HPDE6-E6E7 (cell line): ENCODE data around the gene TRRAP.

Experiments used
- DNase-seq: peaks from one replicate; pipeline ENCODE4 v3.0.0; 2011; ENCODE audit warnings: missing footprints; ENCODE audit errors: extremely low spot score

TRRAP gene

DNA sequence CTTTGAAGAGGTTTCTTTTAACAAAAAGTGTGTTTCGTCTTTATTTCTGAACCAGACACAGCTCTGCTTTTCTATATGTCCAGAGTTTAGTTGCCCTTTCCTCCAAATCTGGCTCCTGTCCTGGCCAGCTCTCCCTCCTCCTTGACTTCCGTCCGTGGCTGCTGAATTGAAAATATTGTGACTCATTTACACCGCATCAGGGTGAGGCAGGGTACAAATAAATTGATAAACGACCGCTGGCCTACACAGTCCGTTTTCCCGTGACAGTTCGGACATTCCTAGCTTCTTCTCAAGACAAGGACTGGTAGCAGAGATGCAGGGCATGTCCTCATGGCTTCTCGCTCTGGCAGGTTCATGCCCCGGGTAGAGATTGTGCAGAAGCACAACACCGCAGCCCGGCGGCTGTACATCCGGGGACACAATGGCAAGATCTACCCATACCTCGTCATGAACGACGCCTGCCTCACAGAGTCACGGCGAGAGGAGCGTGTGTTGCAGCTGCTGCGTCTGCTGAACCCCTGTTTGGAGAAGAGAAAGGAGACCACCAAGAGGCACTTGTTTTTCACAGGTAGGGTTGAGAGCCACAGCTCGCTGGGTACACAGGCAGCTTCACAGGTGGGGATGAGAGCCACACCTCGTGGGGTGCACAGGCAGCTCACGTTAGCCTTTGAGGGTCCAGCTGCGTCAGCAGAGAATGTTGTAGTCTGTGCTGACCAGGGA, 126.6 kb downstream of the TRRAP start:
- no peak for DNase-seq

DNA sequence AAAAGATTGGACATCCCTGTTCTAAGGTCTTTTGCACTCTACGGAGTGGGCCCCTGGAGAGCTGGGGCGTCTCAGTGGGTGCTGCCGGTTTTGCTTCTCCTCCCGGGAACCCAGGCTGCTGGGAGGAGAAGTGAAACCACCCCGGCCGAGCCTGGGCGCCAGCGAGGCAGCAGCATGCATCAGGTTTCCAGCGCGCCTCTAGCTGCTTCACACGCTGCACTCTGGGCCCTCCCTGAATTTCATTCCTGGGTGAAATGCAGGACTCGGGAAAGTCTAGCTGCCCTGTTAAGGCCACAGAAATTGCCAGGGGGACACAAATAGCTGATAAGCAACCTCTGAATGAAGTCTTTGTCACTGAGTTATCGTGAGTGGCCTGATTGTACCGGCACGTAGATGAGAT, 127.4 kb downstream of the TRRAP start:
- no peak for DNase-seq

DNA sequence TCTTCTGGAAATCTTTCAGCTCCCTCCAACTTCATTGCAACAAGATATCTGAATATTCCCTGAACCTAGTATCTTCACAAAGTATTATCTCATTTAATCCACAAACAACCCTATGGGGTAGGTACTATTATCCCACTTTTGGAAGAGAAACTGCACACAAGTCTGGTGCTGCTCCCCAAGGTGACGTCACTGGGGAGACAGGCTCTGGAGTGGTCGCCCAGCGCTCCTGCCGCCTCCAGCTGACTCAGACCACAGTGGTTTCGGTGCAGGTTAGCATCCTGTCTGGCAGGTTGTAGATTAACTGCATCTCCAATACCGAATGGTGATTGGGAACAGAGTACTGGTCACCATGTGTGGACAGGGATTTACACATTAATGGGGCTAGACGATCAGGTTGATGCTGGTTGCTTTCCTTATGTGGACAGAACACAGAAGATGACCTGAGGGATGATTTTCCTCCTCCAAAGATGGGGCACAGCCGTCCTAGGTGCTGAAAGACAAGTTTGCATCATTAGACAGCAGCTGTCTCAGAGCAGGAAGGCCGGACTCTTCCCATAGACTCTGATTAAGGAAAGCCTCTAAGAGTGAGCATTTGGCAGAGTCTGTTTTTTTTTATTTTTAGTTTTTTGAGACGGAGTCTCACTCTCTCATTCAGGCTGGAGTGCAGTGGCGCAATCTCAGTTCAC, 128.6 kb downstream of the TRRAP start:
- no peak for DNase-seq

DNA sequence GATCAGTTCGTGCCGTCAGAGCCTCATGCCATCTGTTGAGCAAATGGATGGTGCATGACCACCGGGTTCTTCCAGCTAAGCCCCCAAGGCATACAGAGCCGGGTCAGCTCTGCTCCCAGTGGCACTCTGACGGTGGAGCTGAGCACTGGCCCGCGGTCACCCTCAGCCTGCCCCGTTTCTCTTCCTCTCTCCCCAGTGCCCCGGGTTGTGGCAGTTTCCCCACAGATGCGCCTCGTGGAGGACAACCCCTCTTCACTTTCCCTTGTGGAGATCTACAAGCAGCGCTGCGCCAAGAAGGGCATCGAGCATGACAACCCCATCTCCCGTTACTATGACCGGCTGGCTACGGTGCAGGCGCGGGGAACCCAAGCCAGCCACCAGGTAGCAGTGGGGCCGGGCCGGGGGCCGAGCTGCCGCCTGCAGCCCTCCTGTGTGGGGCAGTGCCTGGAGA, 129.9 kb downstream of the TRRAP start:
- DNase-seq: no peak

DNA sequence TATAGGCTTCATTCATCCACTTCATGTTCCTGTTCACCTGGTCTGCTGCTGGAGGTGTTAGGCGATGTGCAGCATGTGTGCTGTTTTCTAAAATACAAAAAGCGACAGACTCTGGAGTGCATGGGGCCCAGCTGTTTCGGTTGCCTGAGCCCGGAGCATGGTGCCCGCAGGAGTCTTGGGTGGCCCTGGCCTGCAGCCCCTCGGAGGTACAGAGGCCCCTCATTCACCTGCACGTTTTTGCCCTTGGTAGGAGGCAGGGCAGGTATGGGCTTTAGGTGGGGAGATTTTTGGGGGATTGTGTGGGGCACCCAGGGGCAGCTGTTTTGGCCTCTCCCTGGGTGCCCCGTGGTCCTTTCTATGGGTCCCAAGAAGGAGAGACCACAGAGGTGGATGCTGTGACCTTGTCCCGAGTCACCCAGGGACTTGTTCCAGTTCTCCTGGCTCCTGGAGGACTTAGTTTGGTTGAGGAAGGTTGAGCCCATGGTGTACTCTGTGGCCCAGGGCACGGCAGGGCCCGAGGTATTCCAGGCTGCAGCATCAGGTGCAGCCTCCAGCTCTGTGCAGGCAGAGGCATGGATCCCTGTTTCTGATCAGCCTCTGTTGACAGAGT, 130.7 kb downstream of the TRRAP start:
- DNase-seq: no peak

DNA sequence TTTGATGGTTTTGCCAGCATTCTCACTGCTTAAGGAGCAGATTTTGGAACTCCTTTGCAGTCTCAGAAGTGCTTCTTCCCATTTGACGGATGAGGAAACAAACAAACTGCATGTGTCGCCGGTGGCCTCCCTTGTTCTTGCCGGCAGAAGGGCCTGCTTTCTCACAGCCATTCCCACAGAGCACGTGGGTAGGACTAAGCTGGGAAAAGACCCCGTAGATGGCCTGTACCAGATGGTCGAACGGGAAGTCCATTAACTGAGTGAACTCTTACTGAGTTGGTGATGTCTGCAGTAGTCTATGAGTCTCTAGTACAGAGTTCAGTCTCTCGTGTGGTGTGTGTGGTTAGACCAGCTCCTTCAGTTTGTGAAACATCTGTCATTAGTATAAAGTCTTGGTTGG, 131.9 kb downstream of the TRRAP start:
- DNase-seq: no peak

DNA sequence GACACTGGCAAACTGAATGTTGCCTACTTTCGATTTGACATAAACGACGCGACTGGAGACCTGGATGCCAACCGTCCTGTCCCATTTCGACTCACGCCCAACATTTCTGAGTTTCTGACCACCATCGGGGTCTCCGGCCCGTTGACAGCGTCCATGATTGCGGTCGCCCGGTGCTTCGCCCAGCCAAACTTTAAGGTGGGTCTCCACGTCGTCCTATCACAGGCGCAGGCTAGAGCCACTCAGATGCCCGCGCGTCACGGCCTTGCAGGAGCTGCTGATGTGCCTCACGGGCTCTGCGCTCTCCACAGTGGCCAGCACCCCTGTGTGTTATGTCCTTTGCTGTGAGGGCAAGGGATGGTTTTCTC, 133.0 kb downstream of the TRRAP start:
- DNase-seq: no peak

DNA sequence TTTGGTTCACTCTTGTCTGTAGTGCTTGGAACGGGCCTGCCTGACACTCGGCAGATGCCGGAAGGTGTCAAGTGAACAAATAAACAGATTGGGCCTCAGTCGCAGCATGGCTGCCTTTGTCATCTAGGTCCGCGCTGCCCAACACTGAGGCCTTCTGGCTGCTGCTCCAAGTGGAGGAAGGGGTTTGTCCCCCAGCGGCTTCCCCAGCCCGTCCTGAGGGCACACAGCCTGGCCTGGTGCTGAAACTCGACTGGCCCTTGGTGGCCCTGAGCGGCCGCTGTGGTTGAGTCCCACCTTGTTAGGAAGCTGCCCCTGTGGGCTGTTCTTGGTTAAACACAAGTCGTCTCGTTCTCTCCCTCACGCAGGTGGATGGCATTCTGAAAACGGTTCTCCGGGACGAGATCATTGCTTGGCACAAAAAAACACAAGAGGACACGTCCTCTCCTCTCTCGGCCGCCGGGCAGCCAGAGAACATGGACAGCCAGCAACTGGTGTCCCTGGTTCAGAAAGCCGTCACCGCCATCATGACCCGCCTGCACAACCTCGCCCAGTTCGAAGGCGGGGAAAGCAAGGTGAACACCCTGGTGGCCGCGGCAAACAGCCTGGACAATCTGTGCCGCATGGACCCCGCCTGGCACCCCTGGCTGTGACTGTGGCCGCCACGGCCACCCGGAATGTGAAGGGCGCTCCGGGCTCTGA, 133.5 kb downstream of the TRRAP start:
- no peak for DNase-seq

DNA sequence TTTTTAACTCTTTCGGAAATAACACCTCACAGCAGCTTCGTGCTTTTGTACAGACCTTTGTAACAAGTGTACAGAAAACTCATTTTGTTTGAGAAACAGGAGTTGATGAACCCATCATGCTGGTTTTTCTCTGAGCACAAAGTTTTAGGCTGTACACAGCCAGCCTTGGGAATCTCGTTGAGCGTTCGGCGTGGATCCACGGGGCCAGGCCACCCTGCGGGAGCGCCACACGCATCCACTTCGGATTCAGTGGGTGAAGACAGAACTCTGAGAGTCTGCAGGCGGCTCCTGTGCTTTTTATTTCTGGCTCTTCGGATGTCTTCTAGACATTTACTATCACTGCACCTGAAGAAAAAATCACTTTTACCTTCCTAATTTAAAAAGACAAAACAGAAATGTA, 134.4 kb downstream of the TRRAP start:
- DNase-seq: no peak

DNA sequence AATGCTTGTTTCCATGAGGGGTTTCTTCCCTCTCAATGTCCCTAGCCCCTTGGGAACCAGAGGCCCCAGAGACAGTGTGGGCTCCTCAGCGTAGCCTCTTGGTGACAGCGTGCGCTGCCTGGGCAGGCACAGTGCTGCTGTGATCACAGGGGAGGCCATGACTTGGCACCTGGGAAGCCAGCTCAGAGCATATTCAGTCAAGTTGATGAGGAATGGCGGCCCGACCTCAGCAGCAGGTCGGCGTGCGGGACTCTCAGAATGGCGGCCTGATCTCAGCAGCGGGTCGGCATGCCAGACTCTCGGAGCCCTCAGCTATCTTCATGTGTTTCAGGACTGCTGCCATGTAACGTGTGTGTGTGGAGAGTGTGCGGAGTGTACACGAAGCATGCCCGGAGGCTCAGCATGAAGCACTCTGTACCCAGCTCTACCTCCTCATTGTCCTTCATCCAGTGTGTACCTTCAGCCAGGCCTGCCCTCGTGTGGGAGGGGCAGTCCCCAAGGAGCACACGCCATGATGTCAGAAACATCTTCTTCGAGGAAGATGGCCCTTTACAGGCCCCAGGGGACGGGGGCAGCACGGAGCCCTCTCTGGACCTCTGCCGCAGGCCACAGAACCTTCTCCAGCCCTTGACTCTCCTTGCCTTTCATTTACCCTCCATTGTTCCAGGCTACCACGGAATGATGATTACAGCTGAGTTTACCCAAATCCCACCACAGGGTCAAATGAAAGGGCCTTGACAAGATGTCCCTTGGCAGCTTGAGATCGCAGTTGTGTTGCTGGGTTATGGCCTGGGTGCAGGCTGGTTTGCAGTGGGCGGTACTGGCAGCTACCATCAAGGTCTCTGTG, 135.2 kb downstream of the TRRAP start:
- no peak for DNase-seq

DNA sequence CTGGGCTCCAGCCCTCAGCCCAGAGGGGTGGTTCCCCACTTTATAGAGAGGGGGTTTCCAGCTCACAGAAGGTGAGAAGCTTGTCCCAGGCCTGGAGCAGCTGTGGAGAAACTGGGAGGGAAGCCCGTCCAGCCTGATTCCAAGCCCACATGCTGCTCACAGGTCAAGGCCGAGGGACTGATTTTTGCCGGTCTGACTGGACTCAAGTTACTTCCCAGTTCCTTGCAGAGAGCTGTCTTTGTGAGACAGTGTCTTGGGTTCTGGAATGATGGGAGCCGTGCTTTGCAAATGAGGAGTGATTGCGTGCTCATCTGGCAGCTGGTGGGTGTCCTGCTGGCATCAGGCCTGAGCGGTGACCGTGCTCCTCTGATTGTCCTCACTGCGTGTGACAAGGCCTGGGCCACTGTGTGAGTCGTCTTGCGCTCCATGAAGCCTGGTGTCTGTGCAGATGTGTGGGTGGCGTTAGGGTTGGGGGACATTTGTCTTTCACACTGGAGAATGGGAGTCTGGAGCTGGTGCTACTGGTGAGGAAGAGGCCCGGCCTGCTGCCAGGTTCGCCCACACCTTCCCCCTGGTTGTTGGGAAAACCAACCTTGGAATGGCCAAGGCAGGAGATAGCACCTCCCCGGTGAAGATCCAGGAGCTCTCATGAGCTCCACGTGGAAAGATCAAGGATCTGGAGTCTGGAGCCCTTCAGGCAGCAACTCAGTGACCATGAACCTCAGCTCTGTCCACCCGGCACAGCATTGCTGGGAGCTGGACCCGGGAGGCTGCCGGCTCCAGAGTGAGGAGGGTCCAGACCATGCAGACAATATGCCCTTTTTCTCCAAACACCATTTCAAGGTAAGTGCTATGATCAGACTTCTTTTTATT, 136.0 kb downstream of the TRRAP start:
- no peak for DNase-seq

DNA sequence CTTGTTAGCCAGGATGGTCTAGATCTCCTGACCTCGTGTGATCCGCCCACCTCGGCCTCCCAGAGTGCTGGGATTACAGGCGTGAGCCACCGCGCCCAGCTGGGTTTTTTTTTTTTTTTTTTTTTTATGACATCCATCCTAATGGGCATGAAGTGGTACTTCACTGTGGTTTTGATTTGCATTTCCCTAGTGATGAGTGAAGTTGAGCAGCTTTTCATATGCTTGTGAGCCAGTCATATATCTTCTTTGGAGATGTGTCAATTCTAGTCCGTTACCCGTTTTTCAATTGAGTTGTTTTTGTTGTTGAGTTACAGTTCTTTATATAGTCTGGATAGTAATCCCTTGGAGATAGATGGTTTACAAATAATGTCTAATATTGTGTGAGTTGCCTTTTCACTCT, 137.9 kb downstream of the TRRAP start:
- DNase-seq: no peak

DNA sequence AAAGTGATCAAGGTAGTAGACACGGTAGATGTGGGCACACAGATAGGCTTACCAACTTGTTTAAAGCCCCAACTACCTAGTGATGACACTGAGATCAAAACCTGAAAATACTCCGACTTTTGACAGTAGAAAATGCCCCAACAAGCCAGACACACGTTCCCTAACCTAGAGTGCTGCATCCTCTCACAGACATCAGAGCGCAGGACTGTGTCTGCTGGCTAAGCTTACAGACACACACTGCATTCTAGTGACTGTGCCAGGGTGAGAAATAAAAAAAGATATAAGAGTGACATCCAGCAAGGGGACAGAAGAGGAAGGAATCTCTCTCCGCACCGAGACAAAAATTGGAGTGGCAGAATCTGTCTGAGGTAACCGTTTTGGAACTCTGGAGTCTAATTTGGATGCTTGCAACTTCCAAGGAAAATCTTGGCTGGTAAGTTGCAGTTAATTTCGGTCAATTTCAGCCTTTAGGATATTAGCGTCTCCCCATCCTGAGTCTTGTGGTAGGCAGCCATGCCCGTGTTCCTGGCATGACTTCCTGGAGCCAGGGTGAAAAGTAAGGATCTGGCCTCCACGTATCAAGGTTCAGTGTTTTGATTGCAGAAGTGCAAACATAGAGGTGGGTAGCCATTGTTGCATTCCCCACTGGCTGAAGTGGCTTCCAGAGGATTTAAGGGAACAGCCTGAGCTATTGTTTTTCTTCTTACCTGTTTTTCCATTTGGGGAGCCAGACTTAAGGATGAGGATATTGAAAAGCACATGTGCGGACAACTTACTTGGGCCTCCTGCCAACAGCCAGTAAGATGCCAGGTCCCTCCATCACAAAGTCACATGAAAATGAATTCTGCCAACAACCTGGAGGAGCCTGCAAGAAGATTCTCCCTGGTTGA, 141.4 kb downstream of the TRRAP start:
- no peak for DNase-seq

DNA sequence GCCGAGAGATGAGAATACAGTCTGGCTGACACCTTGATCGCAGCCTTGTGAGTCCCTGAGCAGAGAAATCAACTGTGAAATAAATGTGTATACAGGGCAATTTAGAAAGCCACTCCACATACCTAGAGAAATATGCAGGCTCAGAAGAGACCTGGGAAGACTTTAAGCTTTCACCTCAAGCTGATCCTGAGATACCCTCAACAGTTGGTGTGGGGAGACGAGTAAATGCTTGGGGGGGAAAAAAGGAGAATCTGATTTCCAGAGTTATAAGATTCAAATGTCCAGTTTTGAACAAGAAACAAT, 142.0 kb downstream of the TRRAP start:
- no peak for DNase-seq

DNA sequence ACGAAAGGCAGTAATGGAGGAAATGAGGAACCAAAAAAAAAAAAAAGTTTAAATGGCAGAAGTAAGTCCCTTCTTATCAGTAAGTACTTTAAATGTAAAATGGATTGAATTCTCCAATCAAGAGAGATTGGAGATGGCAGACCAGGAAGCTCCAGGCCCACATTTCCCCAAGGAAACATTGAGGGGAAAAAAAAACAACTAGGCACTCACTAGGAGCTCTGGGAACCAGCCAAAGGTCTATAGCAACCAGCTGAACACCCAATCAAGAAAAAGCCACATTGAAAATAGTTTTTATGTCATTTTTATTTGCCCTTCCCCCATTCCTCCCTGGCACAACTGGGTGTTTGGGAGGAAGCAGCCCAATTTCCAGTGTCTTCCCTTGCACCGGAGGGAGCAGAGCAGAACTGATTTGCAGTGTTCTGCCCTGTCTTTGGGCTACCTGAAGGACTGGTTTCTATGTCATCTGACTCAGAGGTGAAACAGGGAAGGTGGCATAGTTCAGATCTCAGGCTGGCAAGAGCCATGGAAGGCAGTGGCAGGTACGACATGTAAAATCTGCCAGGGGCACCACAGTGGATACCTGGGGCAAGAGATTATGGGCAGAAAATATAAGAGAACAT, 143.7 kb downstream of the TRRAP start:
- DNase-seq: peak; percentile 19

DNA sequence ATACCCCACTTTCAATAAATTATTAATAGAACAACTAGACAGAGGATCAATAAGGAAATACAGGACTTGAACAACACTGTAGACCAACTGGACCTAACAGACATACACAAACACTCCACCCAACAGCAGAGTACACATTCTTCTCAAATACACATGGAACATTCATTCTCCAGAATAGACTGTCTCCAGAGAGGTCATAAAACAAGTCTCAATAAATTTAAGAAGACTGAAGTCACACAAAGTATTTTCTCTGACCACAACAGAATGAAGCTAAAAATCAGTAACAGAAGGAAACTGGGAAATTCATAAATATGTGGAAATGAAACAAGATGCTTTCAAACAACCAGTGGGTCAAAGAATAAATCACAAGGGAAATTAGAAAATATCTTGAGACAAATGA, 145.7 kb downstream of the TRRAP start:
- DNase-seq: no peak

DNA sequence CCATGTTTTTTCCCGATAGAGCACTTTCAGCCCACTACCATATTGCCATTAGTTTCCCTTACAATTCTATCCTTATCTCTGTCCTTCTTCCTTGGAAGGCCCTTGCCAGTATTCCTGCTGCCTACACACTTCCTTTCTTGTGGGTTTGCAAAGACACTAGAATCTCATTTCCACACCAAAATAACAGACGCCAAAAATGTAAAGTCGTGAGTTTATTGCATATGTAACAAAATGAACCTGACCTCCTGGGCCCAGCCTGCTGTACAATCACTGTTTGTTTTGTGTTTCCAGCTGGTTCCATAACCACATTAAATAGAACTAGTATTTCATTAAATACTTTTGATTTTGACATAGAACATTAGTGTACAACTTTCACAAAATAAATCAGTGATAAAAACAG, 148.9 kb downstream of the TRRAP start:
- no peak for DNase-seq

DNA sequence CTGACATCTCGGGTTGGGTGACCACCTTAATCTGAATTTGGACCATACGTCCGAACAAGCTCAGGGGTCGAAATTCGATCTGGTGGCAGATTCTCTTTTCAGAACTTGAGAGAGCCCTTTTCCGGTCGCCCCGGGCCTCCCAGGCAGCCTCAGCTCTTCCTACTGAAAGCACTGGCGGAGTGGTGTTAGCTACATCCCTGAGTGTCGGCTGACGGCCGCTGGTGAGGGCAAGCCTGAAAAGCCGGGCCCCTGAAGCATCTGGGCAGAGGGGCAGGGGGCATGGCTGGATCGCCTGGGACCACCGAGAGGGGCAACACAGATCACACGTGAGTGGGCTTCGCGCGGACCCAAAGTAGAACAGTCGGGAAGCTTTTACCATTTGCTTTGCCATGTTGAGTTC, 149.5 kb downstream of the TRRAP start:
- no peak for DNase-seq

DNA sequence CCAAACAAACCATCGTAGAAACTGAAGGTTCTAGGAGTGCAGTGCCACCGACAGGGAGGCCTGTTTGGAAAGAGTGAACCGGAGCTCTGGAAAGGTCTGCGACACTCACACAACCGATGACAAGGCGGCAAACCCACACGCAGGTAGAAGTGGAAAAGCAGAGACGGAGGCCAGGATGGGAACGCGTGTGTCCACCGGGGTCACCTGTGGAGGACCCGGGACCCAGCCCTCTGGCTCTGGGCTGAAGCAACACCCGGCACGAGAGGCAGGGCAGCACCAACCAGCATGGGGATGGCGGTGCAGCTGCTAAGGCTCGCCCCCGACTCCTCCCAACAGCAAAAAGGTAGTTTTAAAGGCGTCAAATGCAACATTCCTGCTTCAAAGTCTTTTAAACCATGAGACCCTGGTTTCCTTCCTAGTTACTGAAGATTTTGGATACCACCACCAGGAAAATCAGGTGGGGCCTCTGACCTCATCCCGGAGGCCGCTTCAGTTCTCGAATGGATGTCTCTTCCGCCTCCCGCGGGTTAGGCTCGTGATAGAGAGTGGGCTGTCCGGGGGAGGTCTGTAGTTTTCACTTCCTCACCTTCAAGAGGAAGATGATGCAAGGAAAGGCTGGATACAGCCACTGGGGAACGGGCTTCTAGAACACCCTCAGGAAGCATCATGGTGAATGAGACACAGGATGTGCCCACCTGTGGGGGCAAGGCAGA, 150.1 kb downstream of the TRRAP start:
- DNase-seq: no peak
